Bronchus fibroblast of lung (primary cell): ENCODE measurements around the gene GRAMD1B. TPM values are rescaled to one million over a fixed set of nuclear protein-coding genes. Genes with fewer than 3 reads are reported as not detected.

Experiments
- total RNA-seq: library from RNA; depleted of rRNA; stranded (reverse); fragments of >200 nt; gene quantifications from 2 replicates; pipeline ENCODE4 v1.2.3, GENCODE V29; 2015

The GRAMD1B gene
- 0.50 and 1.9 TPM in 2 replicates for total RNA-seq

GRCh38 chr11:123429913-123430720, at the start of gene GRAMD1B:
Gene GRAMD1B (plus strand): TSS chr11:123430269. CDS start chr11:123430793, 524 bp downstream.

GRCh38 chr11:123654566-123655081, 224.6 kb downstream of the GRAMD1B start, which contains the start of gene SCN3B:
Gene SCN3B (minus strand): TSS chr11:123654624. CDS start chr11:123653801, 823 bp downstream.

Other genes starting within 250 kb of the GRAMD1B start
- 74.0 and 90.7 TPM in 2 replicates for gene CLMP, start 235.0 kb upstream of the GRAMD1B start, total RNA-seq
- gene SCN3B, start 224.4 kb downstream of the GRAMD1B start, total RNA-seq = not detected in 2 replicates